GM19463 (cell line): ENCODE measurements around the gene DOCK6.

Experiments
- ATAC-seq: cut with Tn5 transposase; IDR thresholded peaks from one replicate; pipeline ENCODE4 v1.9.1; 2021; ENCODE audit warnings: mild to moderate bottlenecking, moderate library complexity; ENCODE audit not compliant: unreplicated experiment

Gene DOCK6

GRCh38 chr19:11279505-11280236, 17.3 kb upstream of the DOCK6 start:
- no peak for ATAC-seq

GRCh38 chr19:11278670-11279069, 16.3 kb upstream of the DOCK6 start:
- ATAC-seq: no peak

GRCh38 chr19:11274533-11275086, 12.3 kb upstream of the DOCK6 start:
- no peak for ATAC-seq

- no peak for ATAC-seq
Measured at GRCh38 chr19:11273989-11274388, 11.7 kb upstream of the DOCK6 start.

GRCh38 chr19:11273296-11273695, 11.0 kb upstream of the DOCK6 start:
- no peak for ATAC-seq

- no peak for ATAC-seq
Measured at GRCh38 chr19:11269408-11269807, 7.1 kb upstream of the DOCK6 start.

GRCh38 chr19:11268783-11269267, 6.5 kb upstream of the DOCK6 start:
- no peak for ATAC-seq

GRCh38 chr19:11267316-11268085, 5.2 kb upstream of the DOCK6 start:
- ATAC-seq: no peak

GRCh38 chr19:11265785-11266236, 3.5 kb upstream of the DOCK6 start:
- no peak for ATAC-seq

- no peak for ATAC-seq
Measured at GRCh38 chr19:11265177-11265784, 3.0 kb upstream of the DOCK6 start.

GRCh38 chr19:11264452-11265176, 2.3 kb upstream of the DOCK6 start:
- ATAC-seq: no peak

- no peak for ATAC-seq
Measured at GRCh38 chr19:11263726-11264125, 1.4 kb upstream of the DOCK6 start.

GRCh38 chr19:11261431-11261970, 823 bp downstream of the DOCK6 start:
- no peak for ATAC-seq

- ATAC-seq: no peak
Measured at GRCh38 chr19:11260996-11261395, 1.3 kb downstream of the DOCK6 start.

GRCh38 chr19:11257846-11258380, 4.4 kb downstream of the DOCK6 start:
- no peak for ATAC-seq

- ATAC-seq: no peak
Measured at GRCh38 chr19:11256189-11256588, 6.1 kb downstream of the DOCK6 start.

GRCh38 chr19:11254666-11255065, 7.7 kb downstream of the DOCK6 start:
- ATAC-seq: no peak

GRCh38 chr19:11252665-11253355, 9.5 kb downstream of the DOCK6 start:
- no peak for ATAC-seq

GRCh38 chr19:11251650-11252314, 10.5 kb downstream of the DOCK6 start:
- no peak for ATAC-seq
